ENCODE measurements around the gene NFIB. TPM values are rescaled to one million over a fixed set of nuclear protein-coding genes. Genes with fewer than 3 reads are reported as not detected.

Gene NFIB
- total and polyA plus RNA-seq, 2 donors (not counting 1 experiment from before 2014, with no cell fraction given) = 29.3 to 36.3 TPM

GRCh38 chr9:14273696-14274121 is 40.2 kb downstream of the NFIB start:
- peaks cover 2% of the 10 kb centered on the region for H3K79me2 ChIP-seq (ENCODE audit: control insufficient read depth, insufficient read depth, low read length)
- peak; percentile 32 to 68 for DNase-seq (ENCODE audit: low read depth in 2 of 2)
- H2AFZ ChIP-seq (ENCODE audit: low read length) = no peak overlapping the region
- no peak for TF ChIP-seq EZH2 (IDR thresholded peaks at IDR 0.05; ENCODE audit: low read length, missing control alignments)
- no peak for TF ChIP-seq CTCF (conservative IDR thresholded peaks at IDR 0.05 in 1 of 2, IDR thresholded peaks at IDR 0.05 in 1 of 2; ENCODE audit: low read depth in 1 of 2, low read length in 2 of 2)
- H3K27me3 ChIP-seq (ENCODE audit: control insufficient read depth, insufficient read depth, low read length) = no peaks in the 10 kb centered on the region
- H3K4me2 ChIP-seq (ENCODE audit: extremely low read depth, insufficient read depth, low read length) = peak overlapping the region; percentile 55
- H3K27ac ChIP-seq (ENCODE audit: insufficient read depth, low read length) = peak overlapping the region; percentile 2
- H3K4me3 ChIP-seq (replicated peaks in 1 of 4; ENCODE audit: control extremely low read depth in 1 of 4, insufficient read depth in 1 of 4, low read depth in 3 of 4, low read length in 4 of 4) = no peak overlapping the region
- no peak overlapping the region for H3K9ac ChIP-seq (ENCODE audit: insufficient read depth, low read length)
- no peaks in the 10 kb centered on the region for H3K36me3 ChIP-seq (ENCODE audit: control insufficient read depth, insufficient read depth, low read length)
- peaks cover 25% of the 10 kb centered on the region for H3K4me1 ChIP-seq (ENCODE audit: control insufficient read depth, extremely low read depth, insufficient read depth, low read length)
- no peaks in the 10 kb centered on the region for H3K9me3 ChIP-seq (ENCODE audit: control insufficient read depth, insufficient read depth, low read depth, low read length)
- H4K20me1 ChIP-seq (ENCODE audit: control insufficient read depth, extremely low read depth, insufficient read depth, low read length) = no peaks in the 10 kb centered on the region

- no peaks in the 10 kb centered on the region for H3K36me3 ChIP-seq (ENCODE audit: control insufficient read depth, insufficient read depth, low read length)
- H3K4me1 ChIP-seq (ENCODE audit: control insufficient read depth, extremely low read depth, insufficient read depth, low read length) = peaks cover 19% of the 10 kb centered on the region
- no peaks in the 10 kb centered on the region for H3K27me3 ChIP-seq (ENCODE audit: control insufficient read depth, insufficient read depth, low read length)
- no peaks in the 10 kb centered on the region for H4K20me1 ChIP-seq (ENCODE audit: control insufficient read depth, extremely low read depth, insufficient read depth, low read length)
- H3K9ac ChIP-seq (ENCODE audit: insufficient read depth, low read length) = no peak overlapping the region
- H3K9me3 ChIP-seq (ENCODE audit: control insufficient read depth, insufficient read depth, low read depth, low read length) = no peaks in the 10 kb centered on the region
- no peak overlapping the region for H2AFZ ChIP-seq (ENCODE audit: low read length)
- no peak for DNase-seq (ENCODE audit: low read depth in 2 of 2)
- no peak for TF ChIP-seq CTCF (conservative IDR thresholded peaks at IDR 0.05 in 1 of 2, IDR thresholded peaks at IDR 0.05 in 1 of 2; ENCODE audit: low read depth in 1 of 2, low read length in 2 of 2)
- no peak for TF ChIP-seq EZH2 (IDR thresholded peaks at IDR 0.05; ENCODE audit: low read length, missing control alignments)
- H3K4me3 ChIP-seq (replicated peaks in 1 of 4; ENCODE audit: control extremely low read depth in 1 of 4, insufficient read depth in 1 of 4, low read depth in 3 of 4, low read length in 4 of 4) = no peak overlapping the region
- no peak overlapping the region for H3K27ac ChIP-seq (ENCODE audit: insufficient read depth, low read length)
- H3K4me2 ChIP-seq (ENCODE audit: extremely low read depth, insufficient read depth, low read length) = peak overlapping the region; percentile 55
- H3K79me2 ChIP-seq (ENCODE audit: control insufficient read depth, insufficient read depth, low read length) = peaks cover 2% of the 10 kb centered on the region
Observed at GRCh38 chr9:14272927-14273528, 40.9 kb downstream of the NFIB start.

GRCh38 chr9:14271093-14271673 is 42.8 kb downstream of the NFIB start:
- peak overlapping the region in 1 of 4 experiments; percentile 20 for H3K4me3 ChIP-seq (replicated peaks in 1 of 4; ENCODE audit: control extremely low read depth in 1 of 4, insufficient read depth in 1 of 4, low read depth in 3 of 4, low read length in 4 of 4)
- H4K20me1 ChIP-seq (ENCODE audit: control insufficient read depth, extremely low read depth, insufficient read depth, low read length) = no peaks in the 10 kb centered on the region
- no peak for TF ChIP-seq CTCF (conservative IDR thresholded peaks at IDR 0.05 in 1 of 2, IDR thresholded peaks at IDR 0.05 in 1 of 2; ENCODE audit: low read depth in 1 of 2, low read length in 2 of 2)
- no peak for TF ChIP-seq EZH2 (IDR thresholded peaks at IDR 0.05; ENCODE audit: low read length, missing control alignments)
- peaks cover 13% of the 10 kb centered on the region for H3K4me1 ChIP-seq (ENCODE audit: control insufficient read depth, extremely low read depth, insufficient read depth, low read length)
- no peak overlapping the region for H2AFZ ChIP-seq (ENCODE audit: low read length)
- peak; percentile 90 to 92 for DNase-seq (ENCODE audit: low read depth in 2 of 2)
- no peak overlapping the region for H3K27ac ChIP-seq (ENCODE audit: insufficient read depth, low read length)
- peak overlapping the region; percentile 72 for H3K4me2 ChIP-seq (ENCODE audit: extremely low read depth, insufficient read depth, low read length)
- no peak overlapping the region for H3K9ac ChIP-seq (ENCODE audit: insufficient read depth, low read length)
- no peaks in the 10 kb centered on the region for H3K27me3 ChIP-seq (ENCODE audit: control insufficient read depth, insufficient read depth, low read length)
- peaks cover 2% of the 10 kb centered on the region for H3K79me2 ChIP-seq (ENCODE audit: control insufficient read depth, insufficient read depth, low read length)
- no peaks in the 10 kb centered on the region for H3K36me3 ChIP-seq (ENCODE audit: control insufficient read depth, insufficient read depth, low read length)
- H3K9me3 ChIP-seq (ENCODE audit: control insufficient read depth, insufficient read depth, low read depth, low read length) = no peaks in the 10 kb centered on the region
